HUDEP-2 (cell line): ENCODE measurements around the gene TGM6.

ENCODE experiments used
- DNase-seq, 76 experiments: peaks; one replicate each; lab custom pipeline; 2025; ENCODE audit not compliant: unreplicated experiment in 76 of 76; lab: John Stamatoyannopoulos, UW

Gene TGM6

GRCh38 chr20:2380601-2381000 is at the start of gene TGM6:
Gene TGM6 (plus strand): TSS chr20:2380901. CDS start chr20:2380969, 68 bp downstream.
- DNase-seq: no peak

GRCh38 chr20:2331106-2331505 is 49.6 kb upstream of the TGM6 start:
- no peak for DNase-seq

GRCh38 chr20:2331901-2332565 is 48.7 kb upstream of the TGM6 start:
- no peak for DNase-seq

GRCh38 chr20:2332711-2333110 is 48.0 kb upstream of the TGM6 start:
- DNase-seq: no peak

- no peak for DNase-seq
Measured at GRCh38 chr20:2333821-2334220, 46.9 kb upstream of the TGM6 start.

GRCh38 chr20:2335096-2335870 is 45.4 kb upstream of the TGM6 start:
- DNase-seq: no peak

GRCh38 chr20:2336471-2336870 is 44.2 kb upstream of the TGM6 start:
- DNase-seq: no peak

- DNase-seq: no peak
Measured at GRCh38 chr20:2337142-2337541, 43.6 kb upstream of the TGM6 start.

- no peak for DNase-seq
Measured at GRCh38 chr20:2338411-2339066, 42.2 kb upstream of the TGM6 start.

- no peak for DNase-seq
Measured at GRCh38 chr20:2340136-2340535, 40.6 kb upstream of the TGM6 start.

- no peak for DNase-seq
Measured at GRCh38 chr20:2340823-2341222, 39.9 kb upstream of the TGM6 start.

- DNase-seq: no peak
Measured at GRCh38 chr20:2341336-2341735, 39.4 kb upstream of the TGM6 start.

GRCh38 chr20:2342243-2342642 is 38.5 kb upstream of the TGM6 start:
- DNase-seq: no peak

- DNase-seq: no peak
Measured at GRCh38 chr20:2346188-2346587, 34.5 kb upstream of the TGM6 start.

- no peak for DNase-seq
Measured at GRCh38 chr20:2348336-2348735, 32.4 kb upstream of the TGM6 start.

- DNase-seq: no peak
Measured at GRCh38 chr20:2349801-2350200, 30.9 kb upstream of the TGM6 start.

- no peak for DNase-seq
Measured at GRCh38 chr20:2350606-2351005, 30.1 kb upstream of the TGM6 start.

- peak in 8 of 76 experiments; percentile 12 to 58 (median 38) for DNase-seq
Measured at GRCh38 chr20:2353231-2353630, 27.5 kb upstream of the TGM6 start.

- no peak for DNase-seq
Measured at GRCh38 chr20:2357114-2357513, 23.6 kb upstream of the TGM6 start.

- DNase-seq: no peak
Measured at GRCh38 chr20:2358006-2358405, 22.7 kb upstream of the TGM6 start.

- no peak for DNase-seq
Measured at GRCh38 chr20:2361035-2361593, 19.6 kb upstream of the TGM6 start.
